Mesenteric fat pad (tissue), 1 donor: ENCODE measurements around the gene MUC2. TPM values are rescaled to one million over a fixed set of nuclear protein-coding genes. Genes with fewer than 3 reads are reported as not detected.

Experiments
- DNase-seq: peaks from one replicate; pipeline ENCODE4 v3.0.0-alpha.2; 2020; ENCODE audit warnings: low spot score
- total RNA-seq: library from RNA; stranded (reverse); fragmentation: NEBNext Ultra II Directional; extraction: Animal tissue kit (Norgen Biotek cat#: 25700); gene quantifications from one replicate; pipeline ENCODE4 v1.2.1, GENCODE V29; 2021
- donor health status: DM: yes; HTN: yes; CAD: no.

Gene MUC2
- total RNA-seq, 1 donor from 2014 or later, result 0.80 TPM

- no peak for DNase-seq
Observed at GRCh38 chr11:1050581-1051355, 23.9 kb upstream of the MUC2 start.

GRCh38 chr11:1051356-1052132, 23.1 kb upstream of the MUC2 start:
- no peak for DNase-seq

DNA sequence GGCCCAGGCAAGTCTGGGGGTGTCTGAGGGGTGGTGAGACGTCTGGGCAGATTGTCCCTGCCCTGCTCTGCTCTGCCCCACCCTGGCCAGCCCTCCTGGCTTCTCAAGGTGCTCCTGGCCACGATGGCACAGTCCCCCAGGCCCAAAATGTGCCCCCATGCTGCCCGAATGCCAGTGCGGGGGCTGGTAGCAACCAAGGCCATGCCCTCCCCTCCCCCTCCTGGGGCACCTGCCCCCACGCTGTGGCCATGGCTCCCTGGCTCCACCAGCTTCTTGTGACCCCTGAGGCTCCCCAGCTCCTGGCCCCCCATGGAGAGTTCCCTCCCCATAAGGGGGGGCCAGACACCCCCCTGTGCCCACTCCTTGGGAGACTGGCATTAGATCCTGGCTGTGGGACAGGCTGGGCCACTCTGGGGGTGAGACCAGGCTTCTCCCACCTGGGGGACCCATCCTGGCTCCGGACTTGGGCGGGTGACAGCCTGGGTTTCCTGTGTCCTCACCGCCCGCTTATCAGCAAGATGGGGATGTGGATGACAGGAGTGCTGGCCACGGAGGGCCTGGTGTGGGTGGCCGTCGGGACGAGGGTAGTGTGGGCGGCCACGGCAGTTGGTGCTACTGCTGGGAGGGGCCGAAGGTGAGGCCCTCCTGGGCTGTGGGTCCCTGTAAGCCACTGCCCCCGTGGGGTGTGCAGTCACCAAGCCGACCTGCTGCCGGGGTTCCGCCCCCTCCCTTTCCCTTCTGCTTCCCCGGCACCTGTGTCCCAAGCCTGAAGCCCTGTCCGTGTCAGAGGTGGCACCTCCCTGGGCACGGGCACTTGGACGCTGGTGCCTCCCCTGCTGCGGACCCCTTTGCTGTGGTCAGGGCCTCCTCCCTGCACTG, 22.3 kb upstream of the MUC2 start:
- DNase-seq, result no peak

- no peak for DNase-seq
Observed at GRCh38 chr11:1053121-1053901, 21.4 kb upstream of the MUC2 start.

GRCh38 chr11:1054143-1055108, 20.2 kb upstream of the MUC2 start:
- DNase-seq, result no peak

DNA sequence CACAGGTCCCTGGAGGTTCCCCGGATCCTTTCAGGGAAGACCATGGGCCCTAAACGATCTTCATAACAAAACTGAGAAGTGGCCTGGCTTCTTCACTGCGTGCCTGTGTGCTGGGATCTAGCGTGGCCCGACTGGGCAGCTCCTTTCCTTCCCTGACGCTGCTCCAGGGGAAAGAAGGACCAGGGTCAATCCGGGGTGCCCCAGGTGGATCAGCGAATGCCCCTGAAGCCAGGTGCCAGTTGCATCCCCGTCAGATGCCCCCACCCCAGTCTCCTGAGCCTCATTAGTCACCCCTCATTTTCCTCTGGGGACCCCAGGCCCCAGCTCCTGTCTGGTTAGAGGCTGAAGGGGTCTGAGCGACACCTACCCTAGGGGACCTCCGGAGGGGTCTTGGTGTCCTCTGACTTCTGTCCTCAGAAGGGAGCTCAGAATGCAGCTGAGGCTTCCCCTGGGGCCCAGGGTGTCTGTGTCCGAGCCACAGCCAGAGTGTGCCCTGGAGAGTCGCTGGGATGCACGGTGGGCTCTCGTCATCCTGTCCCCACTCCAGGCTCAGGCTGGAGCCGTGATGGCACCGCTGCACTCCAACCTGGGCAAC, 19.5 kb upstream of the MUC2 start:
- DNase-seq, result no peak

DNA sequence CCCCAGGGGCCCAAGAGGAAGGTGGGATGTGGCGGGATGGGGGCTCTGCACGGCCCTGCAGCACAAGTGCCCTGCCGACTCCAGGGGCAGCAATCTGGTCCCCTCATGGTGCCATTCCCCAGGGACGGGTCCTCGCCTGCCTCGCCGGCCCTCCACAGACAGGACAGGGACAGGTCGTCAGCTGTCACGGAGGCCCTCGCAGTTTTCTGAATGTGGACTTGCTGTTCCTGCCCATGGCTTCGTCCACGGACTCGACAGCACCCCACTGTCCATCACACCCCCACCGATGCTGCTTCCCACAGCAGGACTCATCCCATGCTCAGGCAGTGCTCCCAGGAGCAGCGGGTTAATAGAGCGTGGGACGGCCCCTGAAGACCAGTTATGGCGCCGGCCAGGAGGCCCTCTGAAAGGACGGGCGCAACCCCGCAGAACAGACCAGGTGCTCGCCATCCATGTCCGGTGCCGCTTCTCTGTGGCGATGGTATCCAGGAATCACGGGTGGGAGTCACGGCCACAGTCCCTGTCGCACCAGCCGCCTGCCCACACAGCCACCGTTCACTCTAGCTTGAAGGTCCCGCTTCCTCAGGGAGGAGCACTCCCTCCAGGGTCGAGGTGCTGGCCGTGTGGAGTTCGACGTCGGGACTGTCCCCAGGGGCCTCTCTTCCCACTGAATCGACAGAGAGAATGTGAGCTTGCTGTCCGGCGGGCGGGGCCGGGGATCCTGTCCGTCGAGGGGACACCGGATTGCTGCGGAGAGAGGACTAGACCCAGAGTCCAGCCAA, 18.5 kb upstream of the MUC2 start:
- no peak for DNase-seq

DNA sequence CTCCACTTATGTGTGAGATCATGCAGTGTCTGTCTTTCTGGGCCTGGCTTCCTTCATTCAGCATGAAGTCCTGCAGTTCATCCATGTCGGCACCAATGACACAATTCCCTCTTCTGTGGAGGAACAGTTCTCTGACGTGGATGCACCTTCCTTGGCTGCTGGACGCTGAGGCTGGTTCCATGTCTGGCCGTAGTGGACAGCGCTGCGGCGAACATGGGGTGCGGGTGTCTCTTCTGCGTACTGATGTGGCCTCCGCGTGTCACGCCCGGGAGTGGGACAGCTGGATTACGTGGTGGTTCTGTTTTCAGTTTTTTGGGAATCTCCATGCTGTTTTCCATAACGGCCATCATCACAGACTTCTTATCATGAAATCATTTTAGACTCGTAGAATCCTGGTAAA, 16.9 kb upstream of the MUC2 start:
- no peak for DNase-seq

DNA sequence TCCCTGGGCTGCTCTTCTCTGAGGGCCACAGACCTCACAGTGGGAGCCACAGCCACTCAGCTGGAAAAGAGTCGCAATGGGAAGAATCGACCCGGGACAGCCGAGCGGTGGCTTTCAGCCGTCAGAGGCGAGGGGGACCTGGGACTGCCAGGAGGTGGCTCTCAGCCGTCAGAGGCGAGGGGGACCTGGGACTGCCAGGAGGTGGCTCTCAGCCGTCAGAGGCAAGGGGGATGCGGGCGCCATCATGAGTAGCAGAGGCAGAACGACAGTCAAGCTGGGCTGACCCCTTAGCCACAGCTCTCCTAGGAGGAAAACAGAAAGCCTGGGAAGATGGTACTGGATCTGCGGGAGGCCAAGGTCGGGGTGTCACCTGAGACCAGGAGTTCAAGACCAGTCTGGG, 14.9 kb upstream of the MUC2 start:
- DNase-seq, result no peak

GRCh38 chr11:1060410-1060809, 14.3 kb upstream of the MUC2 start:
- DNase-seq, result no peak

- no peak for DNase-seq
Observed at GRCh38 chr11:1060852-1061616, 13.6 kb upstream of the MUC2 start.

DNA sequence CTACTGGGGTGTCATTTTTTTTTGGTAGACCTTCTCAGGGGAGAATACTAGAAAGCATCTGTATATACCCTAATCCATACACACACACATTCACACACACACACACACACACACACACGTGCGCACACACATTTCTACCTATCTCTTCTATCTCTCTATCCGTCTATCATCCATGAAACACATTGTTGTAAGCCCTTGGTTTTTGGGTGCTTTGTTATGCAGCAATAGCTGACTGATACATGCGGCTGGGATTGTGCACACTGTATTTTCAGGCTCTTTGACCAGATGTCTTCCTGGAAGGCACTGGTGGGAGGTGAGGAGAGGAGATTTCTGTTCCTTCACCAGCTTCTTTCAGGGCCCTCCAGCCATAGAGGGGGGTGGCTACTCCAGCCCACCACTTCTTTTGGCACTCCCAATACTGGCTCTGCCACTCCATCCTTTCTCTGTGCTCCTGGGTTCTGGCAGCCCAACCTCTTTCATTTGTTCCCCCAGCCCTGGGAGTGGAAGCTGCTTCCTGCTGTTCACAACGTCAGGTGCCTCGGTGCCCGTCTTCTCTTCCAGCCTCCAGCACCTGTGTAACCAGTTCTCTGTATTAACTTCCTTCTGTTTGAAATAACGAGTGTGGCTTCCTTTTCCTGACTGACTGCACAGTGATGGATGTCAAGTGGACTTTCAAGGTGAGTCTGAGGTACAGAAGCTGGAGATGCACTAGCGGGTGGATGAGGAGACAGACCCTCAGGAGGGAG, 12.4 kb upstream of the MUC2 start:
- DNase-seq, result no peak

- DNase-seq, result no peak
Observed at GRCh38 chr11:1064167-1064566, 10.5 kb upstream of the MUC2 start.

GRCh38 chr11:1067812-1068496, 6.7 kb upstream of the MUC2 start:
- no peak for DNase-seq

- DNase-seq, result no peak
Observed at GRCh38 chr11:1069740-1070139, 4.9 kb upstream of the MUC2 start.
